Measurements from ENCODE around the gene LNPK.

The LNPK gene

DNA sequence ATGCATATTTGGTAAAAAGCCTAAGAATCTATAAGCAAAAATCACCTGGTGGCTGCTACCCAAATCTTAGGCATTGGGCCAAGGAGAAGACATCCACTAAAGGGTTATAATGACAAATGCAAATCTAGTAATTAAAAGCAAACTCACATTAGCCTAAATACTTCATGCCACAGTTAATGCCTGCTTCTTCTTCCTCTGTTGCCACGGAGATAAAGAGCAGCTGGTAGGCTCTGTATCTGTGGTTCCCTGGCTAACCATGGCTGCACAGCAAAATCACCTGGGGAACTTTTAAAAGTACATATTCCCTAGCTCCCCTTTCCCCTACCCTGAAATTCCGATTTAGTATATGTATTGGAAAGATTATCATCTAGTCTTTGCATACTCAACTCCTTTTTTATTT is 114.3 kb downstream of the LNPK start:
- H3K9ac ChIP-seq = no peak overlapping the region
- H4K20me1 ChIP-seq = no peaks in the 10 kb centered on the region
- no peak overlapping the region for H3K4me2 ChIP-seq
- H3K27me3 ChIP-seq = no peaks in the 10 kb centered on the region
- H3K27ac ChIP-seq = no peak overlapping the region
- no peaks in the 10 kb centered on the region for H3K9me3 ChIP-seq
- no peaks in the 10 kb centered on the region for H3K36me3 ChIP-seq
- no peak overlapping the region for H3K4me3 ChIP-seq
- no peaks in the 10 kb centered on the region for H3K4me1 ChIP-seq
- no peak for TF ChIP-seq Cebpa-rat (IDR thresholded peaks at IDR 0.05)

DNA sequence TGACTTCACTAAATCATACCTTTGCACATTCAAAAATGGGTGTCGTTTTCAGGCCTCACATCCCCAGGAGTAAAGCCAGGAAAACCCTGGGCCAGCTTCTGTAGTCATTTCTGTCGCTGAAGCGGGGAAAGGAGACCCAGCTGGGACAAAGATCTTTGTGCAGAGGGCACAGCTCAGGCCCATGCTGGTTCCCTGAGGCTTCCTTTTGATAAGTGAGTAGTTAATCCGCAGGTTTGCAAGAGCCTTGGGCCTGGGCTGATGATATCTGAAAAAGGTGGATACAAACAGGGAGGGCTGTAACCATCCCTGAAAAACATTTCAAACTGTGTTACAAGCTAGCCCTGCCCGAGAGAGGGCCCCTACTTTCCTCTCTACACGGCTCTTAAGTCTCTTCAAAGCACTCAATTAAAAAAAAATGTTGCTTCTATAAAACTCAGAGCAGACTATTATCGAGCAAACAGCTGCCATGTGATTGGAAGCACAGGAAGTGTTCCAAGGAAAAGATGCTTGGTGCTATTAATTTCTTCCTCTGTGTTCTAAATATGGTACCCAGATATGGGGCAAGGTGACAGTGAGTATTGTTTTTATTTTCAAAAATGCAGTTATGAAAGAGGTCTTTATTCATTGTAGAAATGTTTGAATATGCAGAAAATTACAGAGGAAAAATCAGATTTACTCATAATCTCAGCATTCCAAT is 117.2 kb downstream of the LNPK start:
- Histone ChIP-seq H3K27ac (no peak overlapping the region), H4K20me1 (no peaks in the 10 kb centered on the region), H3K9ac (no peak overlapping the region), H3K36me3 (no peaks in the 10 kb centered on the region), H3K4me2 (no peak overlapping the region), H3K9me3 (no peaks in the 10 kb centered on the region), H3K4me3 (no peak overlapping the region), H3K4me1 (no peaks in the 10 kb centered on the region), H3K27me3 (no peaks in the 10 kb centered on the region)
- TF ChIP-seq Cebpa-rat (IDR thresholded peaks at IDR 0.05) = no peak

- H3K9me3 ChIP-seq = no peaks in the 10 kb centered on the region
- H3K27me3 ChIP-seq = no peaks in the 10 kb centered on the region
- no peak overlapping the region for H3K9ac ChIP-seq
- no peaks in the 10 kb centered on the region for H3K4me1 ChIP-seq
- no peak for TF ChIP-seq Cebpa-rat (IDR thresholded peaks at IDR 0.05)
- no peaks in the 10 kb centered on the region for H3K36me3 ChIP-seq
- no peak overlapping the region for H3K4me2 ChIP-seq
- no peaks in the 10 kb centered on the region for H4K20me1 ChIP-seq
- no peak overlapping the region for H3K27ac ChIP-seq
- no peak overlapping the region for H3K4me3 ChIP-seq
These were observed 118.4 kb downstream of the LNPK start for GRCh38 chr2:175883586-175884194.

- Histone ChIP-seq H3K4me1 (no peaks in the 10 kb centered on the region), H3K36me3 (no peaks in the 10 kb centered on the region), H4K20me1 (no peaks in the 10 kb centered on the region), H3K4me3 (no peak overlapping the region), H3K27ac (no peak overlapping the region), H3K9ac (no peak overlapping the region), H3K27me3 (no peaks in the 10 kb centered on the region), H3K4me2 (no peak overlapping the region), H3K9me3 (no peaks in the 10 kb centered on the region)
- no peak for TF ChIP-seq Cebpa-rat (IDR thresholded peaks at IDR 0.05)
These were observed 122.4 kb downstream of the LNPK start for GRCh38 chr2:175879679-175880078.

DNA sequence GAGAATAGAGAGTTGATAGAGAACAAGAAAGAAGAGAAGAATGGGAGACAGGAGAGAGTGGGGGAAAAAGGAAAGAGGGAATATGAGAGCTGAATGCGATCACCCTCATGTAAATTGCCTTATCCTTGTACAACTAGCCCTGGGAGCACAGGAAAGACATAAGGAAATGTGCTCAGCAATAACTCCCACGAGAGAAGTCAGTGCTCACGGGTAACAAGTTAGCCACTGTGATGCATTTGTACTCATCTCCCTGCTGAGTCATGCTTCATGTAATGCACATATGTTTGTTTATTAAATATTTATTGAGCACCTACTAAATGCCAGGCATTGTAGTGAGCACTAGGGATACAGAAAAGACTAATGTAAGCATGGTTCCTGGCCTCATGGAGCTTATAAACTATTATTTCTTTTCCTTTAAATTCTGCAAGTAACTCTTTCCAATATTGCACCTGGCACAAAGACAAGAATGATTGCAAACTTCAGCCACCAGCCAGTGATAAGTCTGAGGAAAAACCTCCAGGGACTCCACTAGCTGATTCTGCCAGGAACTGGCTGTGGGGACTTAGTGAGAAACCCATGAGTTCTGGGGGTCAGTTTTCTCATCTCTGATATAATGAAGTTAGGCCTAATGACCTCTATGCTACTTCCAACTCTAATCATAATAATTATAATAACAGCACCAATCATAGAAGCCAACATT is 124.1 kb downstream of the LNPK start:
- Histone ChIP-seq H4K20me1 (no peaks in the 10 kb centered on the region), H3K4me3 (no peak overlapping the region), H3K4me2 (no peak overlapping the region), H3K36me3 (no peaks in the 10 kb centered on the region), H3K27ac (no peak overlapping the region), H3K9ac (no peak overlapping the region), H3K9me3 (no peaks in the 10 kb centered on the region), H3K27me3 (no peaks in the 10 kb centered on the region), H3K4me1 (no peaks in the 10 kb centered on the region)
- no peak for TF ChIP-seq Cebpa-rat (IDR thresholded peaks at IDR 0.05)

DNA sequence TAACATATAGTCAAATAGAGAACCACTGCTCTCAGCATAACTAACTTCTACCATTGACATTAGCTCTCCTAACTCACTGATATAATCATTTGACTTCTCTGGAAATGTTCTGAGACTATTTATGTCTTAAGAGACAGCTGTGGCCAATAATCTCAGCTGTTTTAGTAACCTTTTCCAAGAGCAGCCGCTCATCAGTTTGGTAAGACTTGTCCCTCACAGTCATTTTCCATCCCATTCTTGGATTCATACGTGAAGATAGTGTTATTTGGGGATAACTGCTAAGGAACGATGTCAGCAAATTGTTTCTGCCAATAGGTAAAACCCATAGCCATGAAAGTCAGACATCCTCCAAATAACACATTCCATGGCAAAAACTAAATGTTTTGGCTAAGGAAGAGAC is 127.8 kb downstream of the LNPK start:
- no peaks in the 10 kb centered on the region for H3K36me3 ChIP-seq
- H3K4me1 ChIP-seq = no peaks in the 10 kb centered on the region
- H3K27ac ChIP-seq = no peak overlapping the region
- no peaks in the 10 kb centered on the region for H3K27me3 ChIP-seq
- no peak overlapping the region for H3K4me2 ChIP-seq
- H4K20me1 ChIP-seq = no peaks in the 10 kb centered on the region
- no peak overlapping the region for H3K4me3 ChIP-seq
- H3K9me3 ChIP-seq = no peaks in the 10 kb centered on the region
- TF ChIP-seq Cebpa-rat (IDR thresholded peaks at IDR 0.05) = no peak
- no peak overlapping the region for H3K9ac ChIP-seq
